Measurements from ENCODE around the gene NFKBIB. TPM values are rescaled to one million over a fixed set of nuclear protein-coding genes. Genes with fewer than 3 reads are reported as not detected.

The NFKBIB gene
- total and polyA plus RNA-seq, 2 of the 13 experiments (the other 11 are each of a cell fraction or from before 2014, with no cell fraction given): 8.6 to 14.9 TPM

- TF ChIP-seq AGO1 (IDR thresholded peaks at IDR 0.05; ENCODE audit: low read depth, low read length, poor library complexity, severe bottlenecking) (no peak), YY1 (IDR thresholded peaks at IDR 0.05; ENCODE audit: insufficient read depth, insufficient replicate concordance, low read depth, low read length) (no peak), SP2 (CRISPR knock-in tag; IDR thresholded peaks at IDR 0.05) (peak; percentile 68), ZNF280B (CRISPR knock-in tag; IDR thresholded peaks at IDR 0.05; ENCODE audit: borderline replicate concordance) (peak; percentile 40; the same call in 1 of the 2 replicates), ZBTB1 (CRISPR knock-in tag; IDR thresholded peaks at IDR 0.05; ENCODE audit: borderline replicate concordance) (no peak), ARID5B (CRISPR knock-in tag; IDR thresholded peaks at IDR 0.05) (peak; percentile 68; the same call in 1 of the 2 replicates), MXD1 (CRISPR knock-in tag; IDR thresholded peaks at IDR 0.05) (peak; percentile 65; the same call in 1 of the 2 replicates), NPAS2 (CRISPR knock-in tag; IDR thresholded peaks at IDR 0.05; ENCODE audit: borderline replicate concordance) (no peak), ZNF333 (CRISPR knock-in tag; IDR thresholded peaks at IDR 0.05; ENCODE audit: borderline replicate concordance) (no peak), BRCA1 (CRISPR knock-in tag; IDR thresholded peaks at IDR 0.05) (no peak), E2F2 (CRISPR knock-in tag; IDR thresholded peaks at IDR 0.05; ENCODE audit: borderline replicate concordance) (no peak), ZNF451 (CRISPR knock-in tag; IDR thresholded peaks at IDR 0.05) (no peak), ZNF883 (CRISPR knock-in tag; IDR thresholded peaks at IDR 0.05; ENCODE audit: not compliant biosample characterization) (no peak), GLMP (CRISPR knock-in tag; IDR thresholded peaks at IDR 0.05; ENCODE audit: borderline replicate concordance) (no peak), KLF16 (CRISPR knock-in tag; IDR thresholded peaks at IDR 0.05) (peak in 1 of 2 experiments; percentile 83; a peak in 2 of 4 replicates), DMAP1 (CRISPR knock-in tag; IDR thresholded peaks at IDR 0.05) (peak; percentile 72; the same call in 1 of the 2 replicates), GPBP1L1 (CRISPR knock-in tag; IDR thresholded peaks at IDR 0.05) (no peak), SOX6 (IDR thresholded peaks at IDR 0.05) (no peak), SOX6 (CRISPR knock-in tag; IDR thresholded peaks at IDR 0.05) (no peak; the same call in 1 of the 2 replicates)
Measured at GRCh38 chr19:38851622-38852230, 48.0 kb upstream of the NFKBIB start (continued).
